ENCODE measurements around the gene CREBBP. TPM values are rescaled to one million over a fixed set of nuclear protein-coding genes. Genes with fewer than 3 reads are reported as not detected.

The CREBBP gene
- total and polyA plus RNA-seq, 7 donors = 5.4 to 85.3 (median 39.5) TPM

DNA sequence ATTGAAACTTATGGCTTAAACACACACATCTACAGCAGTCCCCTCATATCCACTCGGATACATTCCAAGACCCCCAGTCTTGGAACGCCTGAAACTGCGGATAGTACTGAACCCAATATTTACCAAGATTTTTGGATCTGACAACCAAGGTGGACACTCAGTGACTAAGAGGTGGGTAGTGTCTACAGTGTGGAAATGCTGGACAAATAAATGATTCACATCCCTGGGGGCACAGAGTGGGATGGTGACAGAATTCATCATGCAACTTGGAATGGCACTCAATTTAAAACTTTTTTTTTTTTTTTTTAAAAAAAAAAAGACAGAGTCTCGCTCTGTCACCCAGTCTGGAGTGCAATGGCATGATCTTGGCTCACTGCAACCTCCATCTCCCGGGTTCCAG is 109.0 kb downstream of the CREBBP start:
- H3K4me3 ChIP-seq = no peak overlapping the region
- intact Hi-C loops (cut with DNase I) = no loop called here
- TF ChIP-seq CTCF (IDR thresholded peaks at IDR 0.05) = no peak
- TF ChIP-seq POLR2A (IDR thresholded peaks at IDR 0.05) = no peak
- no peak for TF ChIP-seq POLR2AphosphoS5 (IDR thresholded peaks at IDR 0.05)
- TF ChIP-seq EP300 (IDR thresholded peaks at IDR 0.05) = no peak
- H3K27me3 ChIP-seq = no peaks in the 10 kb centered on the region
- no peak overlapping the region for H3K27ac ChIP-seq
- WGBS, 2 donors = 96 to 98% methylated on average over 5 of the region's 5 CpGs
- H3K36me3 ChIP-seq = peaks cover 31 to 89% (median 66%) of the 10 kb centered on the region in 4 donors
- peaks cover 0 to 25% (median 18%) of the 10 kb centered on the region in 4 donors for H3K4me1 ChIP-seq
- DNase-seq = no peak
- no peaks in the 10 kb centered on the region for H3K9me3 ChIP-seq

- TF ChIP-seq CTCF (IDR thresholded peaks at IDR 0.05) (no peak), POLR2AphosphoS5 (IDR thresholded peaks at IDR 0.05) (peak in 1 of 4 donors; percentile 4)
- no peak overlapping the region for H3K27ac ChIP-seq
- H3K36me3 ChIP-seq = peaks cover 33 to 89% (median 63%) of the 10 kb centered on the region in 4 donors
- H3K4me1 ChIP-seq = peaks cover 0 to 25% (median 18%) of the 10 kb centered on the region in 4 donors
- no peak overlapping the region for H3K4me3 ChIP-seq
- 90 to 93% methylated on average over 13 of the region's 13 CpGs for WGBS, 2 donors
- intact Hi-C loops (cut with DNase I) = no loop called here
- no peak for DNase-seq
- H3K9me3 ChIP-seq = no peaks in the 10 kb centered on the region
- no peaks in the 10 kb centered on the region for H3K27me3 ChIP-seq
These were observed 110.0 kb downstream of the CREBBP start for GRCh38 chr16:3770530-3770929.

GRCh38 chr16:3769942-3770341 is 110.6 kb downstream of the CREBBP start:
- peaks cover 33 to 89% (median 63%) of the 10 kb centered on the region in 4 donors for H3K36me3 ChIP-seq
- no peaks in the 10 kb centered on the region for H3K27me3 ChIP-seq
- H3K9me3 ChIP-seq = no peaks in the 10 kb centered on the region
- no peak overlapping the region for H3K4me3 ChIP-seq
- WGBS, 2 donors = 93 to 96% methylated on average over 13 of the region's 13 CpGs
- intact Hi-C loops (cut with DNase I) = no loop called here
- no peak for DNase-seq
- TF ChIP-seq POLR2A (IDR thresholded peaks at IDR 0.05) (no peak), EP300 (IDR thresholded peaks at IDR 0.05) (no peak), CTCF (IDR thresholded peaks at IDR 0.05) (no peak), POLR2AphosphoS5 (IDR thresholded peaks at IDR 0.05) (no peak)
- H3K4me1 ChIP-seq = peaks cover 0 to 22% (median 18%) of the 10 kb centered on the region in 4 donors
- H3K27ac ChIP-seq = no peak overlapping the region

DNA sequence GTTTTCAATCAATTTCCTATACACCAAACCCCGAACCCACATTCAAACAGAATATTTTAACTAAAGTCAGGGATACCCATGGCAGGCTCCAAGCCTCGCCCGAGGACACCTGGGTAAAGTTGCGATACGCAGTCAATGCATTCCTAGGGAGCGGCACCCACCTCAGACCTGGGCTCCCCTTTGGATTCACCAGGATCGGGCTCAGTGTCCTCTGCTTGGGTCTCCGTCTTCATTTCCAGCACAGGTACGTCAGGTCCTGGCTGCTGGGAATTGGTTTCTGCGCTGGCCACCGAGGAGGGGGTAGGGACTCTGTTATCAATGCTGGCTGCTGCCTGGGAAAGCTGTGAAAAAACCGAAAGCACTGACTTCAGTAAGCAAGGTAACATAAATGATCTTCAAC is 111.5 kb downstream of the CREBBP start:
- no peaks in the 10 kb centered on the region for H3K9me3 ChIP-seq
- H3K27ac ChIP-seq = no peak overlapping the region
- no peaks in the 10 kb centered on the region for H3K27me3 ChIP-seq
- peaks cover 33 to 89% (median 70%) of the 10 kb centered on the region in 4 donors for H3K36me3 ChIP-seq
- WGBS, 2 donors = 98% methylated on average over 12 of the region's 12 CpGs
- TF ChIP-seq POLR2AphosphoS5 (IDR thresholded peaks at IDR 0.05) = no peak
- no peak for TF ChIP-seq EP300 (IDR thresholded peaks at IDR 0.05)
- no peak for TF ChIP-seq POLR2A (IDR thresholded peaks at IDR 0.05)
- no peak for TF ChIP-seq CTCF (IDR thresholded peaks at IDR 0.05)
- intact Hi-C loops (cut with DNase I) = no loop called here
- H3K4me3 ChIP-seq = no peak overlapping the region
- DNase-seq = no peak
- peaks cover 0 to 19% (median 12%) of the 10 kb centered on the region in 4 donors for H3K4me1 ChIP-seq

DNA sequence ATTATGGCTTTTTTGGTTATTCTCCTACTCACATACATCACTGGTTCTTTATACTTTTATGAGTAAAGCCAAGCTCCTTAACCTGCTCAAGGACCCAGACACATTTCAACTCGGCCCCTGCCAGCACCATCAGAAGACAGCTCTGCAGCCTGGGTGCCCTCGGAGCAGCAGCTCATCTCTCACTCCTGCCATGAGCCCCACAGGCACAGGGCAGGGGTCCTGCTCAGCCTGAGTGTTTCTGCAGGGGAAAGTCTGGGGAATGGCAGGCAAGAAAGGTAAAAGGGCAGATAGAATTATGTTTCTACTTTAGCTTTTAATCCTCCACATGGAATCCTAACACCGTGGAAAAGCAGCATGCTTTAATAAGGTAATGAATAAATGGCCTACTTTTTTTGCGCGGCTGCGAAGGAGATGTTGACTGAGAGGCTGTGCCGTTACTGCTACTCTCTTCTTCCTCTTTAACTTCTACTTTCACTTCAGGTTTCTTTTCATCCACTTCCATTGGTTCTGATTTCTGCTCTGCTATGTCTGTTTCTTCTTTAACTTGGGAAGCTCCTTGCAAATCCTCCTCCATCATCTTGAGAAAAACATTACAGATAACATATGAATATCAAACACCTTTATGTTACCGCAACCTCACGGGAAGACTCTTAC is 113.1 kb downstream of the CREBBP start:
- Histone ChIP-seq H3K4me1 (peaks cover 0 to 11% (median 6%) of the 10 kb centered on the region in 4 donors), H3K27ac (no peak overlapping the region), H3K4me3 (no peak overlapping the region), H3K9me3 (no peaks in the 10 kb centered on the region), H3K36me3 (peaks cover 33 to 91% (median 63%) of the 10 kb centered on the region in 4 donors), H3K27me3 (no peaks in the 10 kb centered on the region)
- intact Hi-C loops (cut with DNase I) = no loop called here
- TF ChIP-seq EP300 (IDR thresholded peaks at IDR 0.05) = no peak
- no peak for TF ChIP-seq POLR2AphosphoS5 (IDR thresholded peaks at IDR 0.05)
- TF ChIP-seq CTCF (IDR thresholded peaks at IDR 0.05) = no peak
- no peak for TF ChIP-seq POLR2A (IDR thresholded peaks at IDR 0.05)
- WGBS, 2 donors = 84 to 94% methylated on average over 9 of the region's 9 CpGs
- DNase-seq = no peak
